HG02588 (cell line): ENCODE measurements around the gene USP21.

Experiments
- ATAC-seq: cut with Tn5 transposase; IDR thresholded peaks from one replicate; pipeline ENCODE4 v1.9.1; 2021; ENCODE audit warnings: mild to moderate bottlenecking, moderate library complexity; ENCODE audit not compliant: unreplicated experiment

The USP21 gene

GRCh38 chr1:161132410-161133219 is 26.7 kb upstream of the USP21 start, which contains the start of gene DEDD:
TSS of gene DEDD (minus strand) at chr1:161132667. CDS start at chr1:161124462, 8,205 bp downstream.
- peak; percentile 89 for ATAC-seq

- no peak for ATAC-seq
Measured at GRCh38 chr1:161133220-161133740, 26.0 kb upstream of the USP21 start.

GRCh38 chr1:161137881-161138280 is 21.4 kb upstream of the USP21 start:
- no peak for ATAC-seq

GRCh38 chr1:161138431-161138830 is 20.9 kb upstream of the USP21 start:
- no peak for ATAC-seq

GRCh38 chr1:161139766-161140165 is 19.5 kb upstream of the USP21 start:
- no peak for ATAC-seq

- ATAC-seq, result no peak
Measured at GRCh38 chr1:161140755-161141400, 18.4 kb upstream of the USP21 start.

GRCh38 chr1:161145832-161146231 is 13.5 kb upstream of the USP21 start:
- ATAC-seq, result no peak

GRCh38 chr1:161153176-161153575 is 6.1 kb upstream of the USP21 start:
- ATAC-seq, result no peak

- peak; percentile 87 for ATAC-seq
Measured at GRCh38 chr1:161153682-161154337, 5.5 kb upstream of the USP21 start, which contains the start of gene UFC1. TSS of gene UFC1 (plus strand) at chr1:161153978. CDS start at chr1:161153998, 20 bp downstream.

- no peak for ATAC-seq
Measured at GRCh38 chr1:161157867-161158266, 1.4 kb upstream of the USP21 start.

- peak; percentile 2 for ATAC-seq
Measured at GRCh38 chr1:161158316-161159010, 837 bp upstream of the USP21 start.

- ATAC-seq, result peak; percentile 2
Measured at GRCh38 chr1:161159913-161160243, 578 bp downstream of the USP21 start.

GRCh38 chr1:161160671-161161145 is 1.4 kb downstream of the USP21 start:
- ATAC-seq, result no peak

- ATAC-seq, result no peak
Measured at GRCh38 chr1:161161652-161162051, 2.4 kb downstream of the USP21 start.

- no peak for ATAC-seq
Measured at GRCh38 chr1:161162052-161162451, 2.8 kb downstream of the USP21 start.

- no peak for ATAC-seq
Measured at GRCh38 chr1:161162806-161163205, 3.5 kb downstream of the USP21 start.

GRCh38 chr1:161163793-161164192 is 4.5 kb downstream of the USP21 start:
- no peak for ATAC-seq

- no peak for ATAC-seq
Measured at GRCh38 chr1:161164901-161165610, 5.8 kb downstream of the USP21 start.

GRCh38 chr1:161165742-161166668 is 6.7 kb downstream of the USP21 start, which contains the start of gene PPOX:
TSS of gene PPOX (plus strand) at chr1:161166426. CDS start at chr1:161166848, 422 bp downstream.
- peak; percentile 92 for ATAC-seq
